Thyroid gland (tissue), 4 donors: ENCODE measurements around the gene STON1.

ENCODE experiments used
- CTCF ChIP-seq, 6 experiments: fragments of 200-600 bp in 3 of 6; fragments of 450-650 bp in 3 of 6; sonication (generic) in 3 of 6; IDR thresholded peaks; one replicate each; pipeline ENCODE4 v1.5.1; 2016 to 2019; ENCODE audit warnings: antibody characterized with exemption in 6 of 6, mild to moderate bottlenecking in 2 of 6, inconsistent platforms in 1 of 6, moderate library complexity in 1 of 6
- POLR2A ChIP-seq, 2 donors: fragments of 450-650 bp; IDR thresholded peaks; one replicate each; pipeline ENCODE4 v1.6.1; 2017; ENCODE audit warnings: antibody characterized with exemption in 2 of 2, mild to moderate bottlenecking in 2 of 2, moderate library complexity in 1 of 2

- peak in 1 of 2 donors; percentile 17 for TF ChIP-seq POLR2A (IDR thresholded peaks at IDR 0.05)
- no peak for TF ChIP-seq CTCF (IDR thresholded peaks at IDR 0.05)
These were observed 14.4 kb upstream of the STON1 start for GRCh38 chr2:48515513-48515985.
